ENCODE measurements around the gene INPP5D. TPM values are rescaled to one million over a fixed set of nuclear protein-coding genes. Genes with fewer than 3 reads are reported as not detected.

Gene INPP5D
- total RNA-seq, 4 donors from 2014 or later: 22.8 to 55.3 (median 42.1) TPM

DNA sequence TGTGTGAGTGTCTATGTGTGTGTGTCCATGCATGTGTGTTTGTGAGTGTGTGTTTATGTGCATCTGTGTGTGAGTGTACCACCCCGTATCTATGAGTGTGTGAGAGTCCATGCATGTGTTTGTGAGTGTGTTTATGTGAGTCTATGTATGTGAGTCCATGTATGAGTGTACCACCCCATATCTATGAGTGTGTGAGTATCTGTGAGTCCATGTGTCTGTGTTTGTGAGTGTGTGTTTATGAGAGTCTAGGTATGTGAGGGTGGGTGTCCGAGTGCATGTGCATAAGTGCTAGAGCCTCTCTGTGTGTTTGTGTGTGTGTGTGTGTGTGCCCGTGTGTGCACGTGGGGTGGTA lies 105.4 kb downstream of the INPP5D start:
- Histone ChIP-seq H3K4me1 (peaks cover 0 to 33% (median 9%) of the 10 kb centered on the region in 4 donors), H3K27ac (peak overlapping the region in 3 of 4 donors; percentile 41 to 74 (median 60)), H3K9me3 (no peaks in the 10 kb centered on the region), H3K27me3 (no peaks in the 10 kb centered on the region), H3K4me3 (no peak overlapping the region), H3K36me3 (peaks cover 0 to 4% (median 0%) of the 10 kb centered on the region in 3 donors)
- no peak for DNase-seq (ENCODE audit: low spot score in 2 of 2)
- TF ChIP-seq EP300 (IDR thresholded peaks at IDR 0.05): no peak
- no peak for TF ChIP-seq POLR2A (IDR thresholded peaks at IDR 0.05)
- TF ChIP-seq CTCF (IDR thresholded peaks at IDR 0.05): no peak
- 52 to 58% methylated on average over 4 of the region's 4 CpGs for WGBS, 2 donors

DNA sequence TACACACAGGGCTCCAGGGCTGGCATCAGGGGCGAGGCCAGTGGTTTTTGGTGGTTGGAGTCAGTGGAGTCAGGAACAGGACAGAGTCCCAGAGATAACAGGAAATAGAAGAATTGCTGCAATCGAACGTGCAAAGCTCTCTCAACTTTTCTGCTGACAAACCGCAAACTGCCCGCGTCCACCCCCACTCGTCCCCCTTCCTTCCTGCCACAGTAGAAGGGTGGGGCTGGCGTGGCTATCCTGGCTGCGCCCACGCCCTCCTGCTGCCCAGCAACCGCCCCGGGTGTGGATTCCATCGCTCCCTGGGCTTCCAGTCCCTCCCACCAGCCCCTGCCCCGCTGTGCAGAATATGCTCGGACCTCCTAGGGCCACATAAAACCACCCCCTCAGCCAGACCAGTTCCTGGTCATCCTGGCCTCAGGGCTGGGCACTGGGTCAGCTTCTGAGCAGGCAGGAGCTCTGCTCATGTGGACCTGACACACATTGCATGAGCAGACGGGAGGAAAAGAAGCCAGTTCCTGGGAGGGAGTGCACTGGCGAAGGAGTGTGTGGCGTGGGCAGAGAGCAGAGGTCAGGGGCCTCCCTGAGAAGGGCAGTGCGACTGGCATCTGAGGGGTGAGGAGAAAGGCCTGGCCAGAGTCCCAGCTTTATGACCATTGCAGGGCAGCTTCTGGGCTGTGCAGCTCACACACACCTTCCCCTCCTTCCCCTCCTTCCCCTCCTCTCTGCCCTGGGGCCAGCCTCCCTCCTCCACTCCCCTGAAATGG lies 105.9 kb downstream of the INPP5D start:
- TF ChIP-seq CTCF (IDR thresholded peaks at IDR 0.05) (no peak), POLR2A (IDR thresholded peaks at IDR 0.05) (no peak), EP300 (IDR thresholded peaks at IDR 0.05) (peak in 1 of 2 donors; percentile 57)
- DNase-seq (ENCODE audit: low spot score in 2 of 2): peak; percentile 38 to 51
- WGBS, 2 donors: 33 to 43% methylated on average over 16 to 19 of the region's 19 CpGs
- no peak overlapping the region for H3K4me3 ChIP-seq
- H3K4me1 ChIP-seq: peaks cover 0 to 33% (median 9%) of the 10 kb centered on the region in 4 donors
- peak overlapping the region in 3 of 4 donors; percentile 41 to 74 (median 60) for H3K27ac ChIP-seq
- H3K27me3 ChIP-seq: no peaks in the 10 kb centered on the region
- no peaks in the 10 kb centered on the region for H3K9me3 ChIP-seq
- peaks cover 0 to 4% (median 0%) of the 10 kb centered on the region in 3 donors for H3K36me3 ChIP-seq

GRCh38 chr2:233168445-233168844 lies 108.3 kb downstream of the INPP5D start:
- DNase-seq (ENCODE audit: low spot score in 2 of 2): no peak
- TF ChIP-seq POLR2A (IDR thresholded peaks at IDR 0.05): no peak
- no peak for TF ChIP-seq EP300 (IDR thresholded peaks at IDR 0.05)
- TF ChIP-seq CTCF (IDR thresholded peaks at IDR 0.05): no peak
- Histone ChIP-seq H3K27me3 (no peaks in the 10 kb centered on the region), H3K27ac (no peak overlapping the region), H3K9me3 (no peaks in the 10 kb centered on the region), H3K4me1 (peaks cover 0 to 33% (median 9%) of the 10 kb centered on the region in 4 donors), H3K36me3 (no peaks in the 10 kb centered on the region), H3K4me3 (no peak overlapping the region)
- WGBS, 2 donors: 43 to 47% methylated on average over 4 of the region's 4 CpGs

DNA sequence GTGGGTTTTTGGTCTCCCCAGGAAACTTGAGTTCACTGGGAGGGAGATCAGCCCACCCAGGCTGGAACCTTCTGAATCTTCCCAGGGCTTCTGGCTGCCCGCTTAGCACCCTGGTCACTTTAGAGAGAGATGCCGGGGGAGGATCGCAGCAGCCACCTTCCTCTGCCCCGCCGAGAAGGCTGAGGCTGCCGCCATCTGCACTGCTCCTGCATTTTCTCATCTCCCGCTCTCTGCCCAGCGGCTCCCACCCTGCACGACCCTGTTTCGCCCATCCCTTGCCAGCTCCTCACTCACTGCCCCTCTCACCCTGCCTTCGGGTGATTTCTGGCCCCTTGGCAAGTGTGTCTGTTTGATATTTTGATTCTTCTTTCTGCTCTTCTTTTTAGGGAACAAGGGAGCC lies 108.8 kb downstream of the INPP5D start:
- no peaks in the 10 kb centered on the region for H3K36me3 ChIP-seq
- no peak overlapping the region for H3K4me3 ChIP-seq
- TF ChIP-seq POLR2A (IDR thresholded peaks at IDR 0.05) (no peak), CTCF (IDR thresholded peaks at IDR 0.05) (no peak), EP300 (IDR thresholded peaks at IDR 0.05) (no peak)
- H3K9me3 ChIP-seq: no peaks in the 10 kb centered on the region
- WGBS, 2 donors: 64 to 84% methylated on average over 11 of the region's 11 CpGs
- peak overlapping the region in 1 of 4 donors; percentile 54 for H3K27ac ChIP-seq
- DNase-seq (ENCODE audit: low spot score in 2 of 2): no peak
- H3K27me3 ChIP-seq: no peaks in the 10 kb centered on the region
- peaks cover 0 to 33% (median 9%) of the 10 kb centered on the region in 4 donors for H3K4me1 ChIP-seq

DNA sequence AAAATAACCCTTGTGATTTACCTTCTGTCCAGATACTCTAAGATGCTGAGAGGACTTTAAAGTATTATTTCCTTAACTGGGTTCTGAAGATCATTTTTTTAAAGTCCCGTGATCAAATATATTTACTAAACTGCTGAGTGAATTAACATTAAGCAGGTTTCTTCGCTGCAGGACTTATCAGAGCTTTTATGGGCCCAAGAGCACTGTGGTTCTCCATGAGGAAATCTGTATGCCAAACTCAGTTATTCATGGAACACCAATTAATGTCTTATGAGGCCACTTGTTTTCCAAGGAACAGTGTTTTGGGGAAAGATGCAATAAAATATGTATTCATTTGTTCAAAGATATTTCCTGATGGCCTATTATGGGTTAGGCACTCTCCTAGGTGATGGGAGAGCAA lies 111.2 kb downstream of the INPP5D start:
- TF ChIP-seq CTCF (IDR thresholded peaks at IDR 0.05) (no peak), POLR2A (IDR thresholded peaks at IDR 0.05) (no peak), EP300 (IDR thresholded peaks at IDR 0.05) (no peak)
- no peaks in the 10 kb centered on the region for H3K9me3 ChIP-seq
- no peak overlapping the region for H3K27ac ChIP-seq
- WGBS, 2 donors: 90 to 96% methylated on average over 2 of the region's 2 CpGs
- peaks cover 0 to 15% (median under 1%) of the 10 kb centered on the region in 4 donors for H3K4me1 ChIP-seq
- H3K27me3 ChIP-seq: no peaks in the 10 kb centered on the region
- H3K36me3 ChIP-seq: no peaks in the 10 kb centered on the region
- H3K4me3 ChIP-seq: no peak overlapping the region
- DNase-seq (ENCODE audit: low spot score in 2 of 2): no peak
